GM10266 (cell line): ENCODE data around the gene SLC6A17.

Experiments
- DNase-seq: peaks from one replicate; pipeline ENCODE4 v3.0.0; 2012; ENCODE audit errors: extremely low spot score
- CTCF ChIP-seq: IDR thresholded peaks from 2 replicates; pipeline ENCODE4 v1.5.1; 2012; ENCODE audit warnings: mild to moderate bottlenecking, low read depth; ENCODE audit not compliant: control insufficient read depth, insufficient read depth; ENCODE audit errors: missing control alignments

SLC6A17 gene

GRCh38 chr1:110161849-110162248 lies 11.6 kb downstream of the SLC6A17 start:
- no peak for DNase-seq
- no peak for TF ChIP-seq CTCF

GRCh38 chr1:110163591-110163990 lies 13.3 kb downstream of the SLC6A17 start:
- DNase-seq: no peak
- TF ChIP-seq CTCF: no peak

- no peak for TF ChIP-seq CTCF
- DNase-seq: no peak
Observed at GRCh38 chr1:110164725-110165350, 14.5 kb downstream of the SLC6A17 start.

GRCh38 chr1:110165761-110166231 lies 15.5 kb downstream of the SLC6A17 start:
- no peak for DNase-seq
- TF ChIP-seq CTCF: no peak

- TF ChIP-seq CTCF: no peak
Observed at GRCh38 chr1:110166861-110167260, 16.6 kb downstream of the SLC6A17 start.

GRCh38 chr1:110170766-110171733 lies 20.8 kb downstream of the SLC6A17 start:
- DNase-seq: no peak
- no peak for TF ChIP-seq CTCF

More at GRCh38 chr1:110166861-110167260, 16.6 kb downstream of the SLC6A17 start:
- DNase-seq: no peak

- TF ChIP-seq CTCF: no peak
- DNase-seq: no peak
Observed at GRCh38 chr1:110172001-110172400, 21.7 kb downstream of the SLC6A17 start.
